ENCODE results near the gene MAML3.

The MAML3 gene

GRCh38 chr4:139889264-139889663 lies 264.7 kb downstream of the MAML3 start:
- no peak for DNase-seq

- DNase-seq, result no peak
Measured at GRCh38 chr4:139887962-139888735, 265.8 kb downstream of the MAML3 start.

- no peak for DNase-seq
Measured at GRCh38 chr4:139887376-139887802, 266.6 kb downstream of the MAML3 start.

- no peak for DNase-seq
Measured at GRCh38 chr4:139886798-139887197, 267.2 kb downstream of the MAML3 start.

GRCh38 chr4:139884438-139884837 lies 269.5 kb downstream of the MAML3 start:
- no peak for DNase-seq

- no peak for DNase-seq
Measured at GRCh38 chr4:139880841-139881240, 273.1 kb downstream of the MAML3 start.

GRCh38 chr4:139878050-139878449 lies 275.9 kb downstream of the MAML3 start:
- DNase-seq, result no peak

GRCh38 chr4:139876337-139876941 lies 277.5 kb downstream of the MAML3 start:
- no peak for DNase-seq

- peak; percentile 48 for DNase-seq
Measured at GRCh38 chr4:139875411-139875825, 278.6 kb downstream of the MAML3 start.

- DNase-seq, result no peak
Measured at GRCh38 chr4:139873111-139873860, 280.7 kb downstream of the MAML3 start.

GRCh38 chr4:139872274-139872673 lies 281.7 kb downstream of the MAML3 start:
- no peak for DNase-seq

- DNase-seq, result no peak
Measured at GRCh38 chr4:139869810-139870209, 284.2 kb downstream of the MAML3 start.

GRCh38 chr4:139866276-139866962 lies 287.6 kb downstream of the MAML3 start:
- no peak for DNase-seq

GRCh38 chr4:139865537-139865936 lies 288.4 kb downstream of the MAML3 start:
- no peak for DNase-seq

- DNase-seq, result no peak
Measured at GRCh38 chr4:139863531-139863930, 290.5 kb downstream of the MAML3 start.

- no peak for DNase-seq
Measured at GRCh38 chr4:139861471-139861870, 292.5 kb downstream of the MAML3 start.

GRCh38 chr4:139860435-139861024 lies 293.5 kb downstream of the MAML3 start:
- DNase-seq, result no peak

- no peak for DNase-seq
Measured at GRCh38 chr4:139859876-139860275, 294.1 kb downstream of the MAML3 start.

GRCh38 chr4:139858436-139859205 lies 295.4 kb downstream of the MAML3 start:
- DNase-seq, result no peak

- no peak for DNase-seq
Measured at GRCh38 chr4:139857977-139858376, 296.0 kb downstream of the MAML3 start.

- DNase-seq, result no peak
Measured at GRCh38 chr4:139857021-139857420, 297.0 kb downstream of the MAML3 start.

All from NCI-H2107 (cell line).